Midbrain (tissue), 1 donor: ENCODE data around the gene DUOXA2.
"Not testable (repeated sequence)": the region's sequence is repeated elsewhere in the genome, so short reads cannot be mapped to it uniquely, and the experiment has no call there.

Experiments
- DNase-seq: peaks from one replicate; lab custom pipeline; 2025; lab: John Stamatoyannopoulos, UW

DUOXA2 gene

DNA sequence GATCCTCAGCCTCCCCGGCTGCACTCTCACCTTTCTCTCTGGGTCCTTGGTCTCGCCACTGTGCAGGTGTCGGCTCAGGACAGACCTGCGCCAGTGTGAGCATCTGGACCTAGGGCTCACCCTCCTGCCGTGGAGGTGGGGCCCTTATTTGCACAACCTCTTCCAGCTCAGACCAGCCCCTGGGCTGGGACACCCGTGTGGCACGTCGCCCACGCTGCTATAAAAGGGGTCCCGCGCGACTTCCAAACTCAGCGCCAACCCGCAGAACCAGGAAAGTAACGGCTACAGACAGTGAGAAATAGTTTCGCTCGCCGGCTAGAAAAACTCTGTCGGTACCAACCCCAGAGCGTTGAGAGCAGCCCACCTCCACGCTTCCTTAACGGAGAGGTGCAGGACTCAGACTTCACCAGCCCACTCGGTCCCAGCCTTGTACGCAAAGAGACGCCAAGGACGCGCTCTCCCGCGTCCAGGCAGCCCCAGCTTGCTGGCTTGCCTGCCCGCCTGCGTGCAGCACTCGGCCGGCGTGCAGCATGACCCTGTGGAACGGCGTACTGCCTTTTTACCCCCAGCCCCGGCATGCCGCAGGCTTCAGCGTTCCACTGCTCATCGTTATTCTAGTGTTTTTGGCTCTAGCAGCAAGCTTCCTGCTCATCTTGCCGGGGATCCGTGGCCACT, at the start of gene DUOXA2, which contains the start of gene DUOX2:
Gene DUOXA2 (plus strand): TSS at position 251 of the 675 bp plus-strand sequence. CDS start 280 bp downstream, at position 531.
Gene DUOX2 (minus strand): TSS at position 97 of the 675 bp plus-strand sequence. CDS start 761 bp downstream, outside the sequence.
- no peak for DNase-seq

DNA sequence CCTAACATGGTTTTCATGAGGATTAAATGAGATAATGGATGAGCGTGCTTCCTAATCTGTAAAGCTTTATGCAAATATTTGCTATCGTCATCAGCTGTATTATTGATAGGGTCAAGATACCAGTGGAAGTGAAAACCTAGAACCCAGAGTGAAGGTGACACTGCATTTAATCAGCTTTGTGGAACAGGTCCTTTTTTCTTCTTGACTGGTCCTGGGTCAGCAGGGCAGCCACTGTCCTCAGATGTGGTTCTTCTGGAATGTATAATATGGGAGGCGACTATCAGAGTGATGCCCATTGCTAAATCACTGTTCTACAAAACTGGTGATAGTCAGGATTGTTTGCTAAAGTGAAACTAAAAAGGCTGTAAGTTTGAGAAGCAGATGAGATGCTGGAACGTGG, 49.7 kb upstream of the DUOXA2 start:
- DNase-seq: no peak

DNA sequence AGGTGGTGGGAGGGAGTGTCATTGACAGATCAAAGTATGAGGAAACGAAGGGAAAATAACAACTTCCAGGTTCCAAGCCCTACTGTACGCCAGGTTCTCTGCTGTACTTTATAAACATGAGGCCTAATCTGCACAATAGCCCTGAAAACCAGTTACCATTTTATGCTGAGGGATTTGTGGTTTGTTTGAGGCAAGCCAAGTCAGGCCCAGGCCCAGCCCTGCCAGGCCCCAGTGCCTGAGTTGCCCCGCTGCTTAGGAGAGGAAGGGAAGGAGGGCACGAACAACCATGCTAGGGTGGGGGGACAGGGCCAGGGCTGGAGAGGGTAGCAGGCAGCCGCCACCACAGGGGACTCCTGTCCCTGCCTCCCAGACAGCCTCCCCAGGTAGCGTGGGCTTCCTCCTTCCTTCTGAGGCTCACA, 44.2 kb upstream of the DUOXA2 start:
- DNase-seq: not testable (repeated sequence)

DNA sequence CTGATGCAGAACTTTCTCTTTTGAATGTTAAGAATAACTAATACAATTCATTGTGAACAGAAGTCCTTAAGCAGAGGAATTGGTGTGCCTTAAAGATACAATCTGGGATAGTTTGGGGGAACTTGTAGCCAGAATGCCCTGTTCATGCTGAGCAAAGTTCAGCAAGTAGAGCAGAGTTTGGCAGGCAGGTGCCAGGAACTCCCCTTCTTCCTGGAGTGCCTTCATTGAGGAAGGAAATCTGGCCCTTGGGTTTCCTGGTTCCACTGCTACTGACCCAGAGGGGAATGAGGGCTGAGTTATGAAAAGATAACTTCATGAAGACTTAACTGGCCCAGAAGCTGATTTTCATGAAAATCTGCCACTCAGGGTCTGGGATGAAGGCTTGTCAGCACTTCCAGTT, 40.5 kb upstream of the DUOXA2 start:
- DNase-seq: not testable (repeated sequence)

DNA sequence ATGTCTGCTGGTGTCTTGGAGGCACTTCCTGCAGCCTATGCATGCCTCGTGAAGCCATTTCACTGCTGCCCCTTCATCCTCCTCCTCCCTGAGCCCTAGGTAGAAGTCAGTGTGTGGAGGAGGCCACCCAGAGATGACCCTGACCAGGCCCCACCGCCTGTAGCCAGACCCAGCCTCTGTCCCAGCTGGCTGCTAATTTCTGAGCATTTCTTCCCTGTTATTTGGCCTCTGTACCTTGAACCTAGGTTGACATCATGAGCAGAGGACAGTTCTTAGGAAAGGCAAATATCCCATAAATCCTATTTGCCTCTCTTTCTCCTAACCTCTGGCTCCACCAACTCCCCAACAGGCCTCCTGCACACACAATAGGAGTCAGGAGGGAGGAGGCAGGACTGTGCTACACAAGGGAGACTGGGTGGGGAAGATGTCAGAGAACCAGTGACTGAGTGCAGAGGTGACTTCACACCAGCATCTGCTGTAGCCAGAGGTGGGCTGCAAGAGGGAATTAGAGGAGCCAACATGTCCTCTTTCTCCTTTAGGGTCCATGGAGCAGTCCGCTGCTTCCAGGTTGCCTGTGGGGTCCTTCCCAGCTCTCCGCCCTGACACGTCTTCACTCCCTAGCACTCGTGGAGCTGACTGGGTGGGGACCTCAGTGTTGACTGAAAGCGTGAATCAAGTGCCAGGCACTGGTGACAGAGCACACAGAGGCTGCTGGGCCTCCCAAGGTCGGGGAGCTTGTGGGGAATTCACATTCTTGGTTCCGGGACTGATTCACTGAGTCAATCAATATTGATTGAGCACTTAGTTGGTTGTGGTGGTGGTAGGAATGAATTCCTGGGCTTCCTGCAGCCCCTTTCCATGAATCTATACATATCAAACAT, 38.4 kb upstream of the DUOXA2 start:
- DNase-seq: not testable (repeated sequence)

DNA sequence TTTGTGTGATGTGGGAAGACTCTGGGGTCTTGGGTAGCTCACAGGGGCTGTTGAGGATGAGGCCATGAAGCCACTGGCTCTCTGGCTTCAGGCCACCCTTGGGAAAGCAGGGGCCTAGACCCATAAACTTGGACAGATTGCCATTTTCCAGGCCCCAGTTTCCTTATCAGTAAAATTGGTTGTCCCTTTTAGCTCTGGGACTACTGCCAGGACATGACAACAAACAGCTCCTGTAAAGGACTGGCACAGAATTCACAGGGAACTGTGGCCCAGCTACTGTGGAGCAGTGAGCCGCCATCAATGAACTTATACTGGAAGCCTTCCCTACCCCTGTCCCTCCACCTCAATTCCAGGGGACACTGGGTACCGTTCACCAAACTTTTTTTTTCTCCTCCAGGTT, 36.7 kb upstream of the DUOXA2 start:
- not testable (repeated sequence) for DNase-seq

DNA sequence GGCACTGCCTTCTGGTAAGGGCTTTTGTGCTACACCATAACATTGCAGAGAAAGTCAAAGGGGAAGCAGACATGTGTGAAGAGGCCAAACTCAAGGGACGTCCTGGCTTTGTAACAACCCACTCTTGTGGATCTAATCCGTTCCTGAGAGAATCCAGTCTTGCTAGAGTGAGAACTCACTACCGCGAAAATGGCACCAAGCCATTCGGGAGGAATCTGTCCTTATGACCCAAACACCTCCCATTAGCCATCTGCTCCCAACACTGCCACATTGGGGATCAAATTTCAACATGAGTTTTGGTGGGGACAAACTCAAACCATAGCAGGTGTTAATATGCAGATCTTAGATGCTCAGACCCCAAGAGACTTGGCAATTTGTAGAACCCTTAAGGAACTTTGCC, 34.9 kb upstream of the DUOXA2 start:
- not testable (repeated sequence) for DNase-seq

DNA sequence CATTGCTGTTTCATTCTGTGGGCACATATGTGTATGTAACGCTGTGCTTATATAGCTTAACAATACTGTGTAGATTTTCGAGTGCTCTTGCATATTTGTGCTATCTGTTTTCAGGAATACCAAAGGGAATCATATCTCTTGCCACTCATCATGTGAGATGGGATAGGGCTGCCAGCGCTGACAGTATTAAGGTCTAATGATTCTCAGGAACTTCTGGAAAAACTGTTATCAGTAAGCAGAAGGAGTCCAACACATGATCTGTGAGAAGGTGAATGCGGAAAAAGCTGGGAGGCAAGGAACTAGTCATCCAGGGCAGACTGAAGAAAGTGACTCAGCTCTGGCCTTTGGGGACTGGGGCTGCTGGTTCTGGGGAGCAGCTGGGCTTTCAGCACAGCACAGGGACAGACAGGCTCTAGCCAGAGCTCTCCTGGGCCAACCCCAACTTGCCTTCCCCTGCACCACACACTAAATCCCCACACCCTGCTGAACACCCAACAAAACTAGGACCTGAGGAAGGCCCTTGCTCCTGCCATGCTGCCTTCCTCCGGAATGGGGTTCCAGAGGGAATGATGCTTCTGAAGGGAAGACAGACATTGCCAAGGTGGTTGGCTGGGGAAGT, 34.4 kb upstream of the DUOXA2 start:
- not testable (repeated sequence) for DNase-seq

DNA sequence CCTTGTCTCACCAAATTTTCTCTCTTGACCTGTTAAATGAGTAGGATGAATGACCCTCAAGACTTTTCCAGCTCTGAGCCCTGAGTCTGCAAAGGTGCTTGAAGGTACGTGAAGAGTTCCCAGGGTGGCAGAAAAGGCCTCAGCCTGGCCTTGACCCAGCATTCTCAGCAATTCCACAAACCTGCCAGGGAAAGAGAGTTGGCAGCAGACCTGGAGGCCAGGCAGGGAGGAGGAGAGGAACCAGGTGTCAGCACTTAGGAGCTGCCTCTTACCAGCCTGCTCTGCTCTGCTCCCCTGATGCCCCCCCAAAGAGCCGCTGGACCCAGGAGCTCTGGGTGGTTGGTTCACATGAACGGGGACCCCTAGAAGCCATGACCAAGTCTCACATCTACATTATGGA, 33.5 kb upstream of the DUOXA2 start:
- not testable (repeated sequence) for DNase-seq

DNA sequence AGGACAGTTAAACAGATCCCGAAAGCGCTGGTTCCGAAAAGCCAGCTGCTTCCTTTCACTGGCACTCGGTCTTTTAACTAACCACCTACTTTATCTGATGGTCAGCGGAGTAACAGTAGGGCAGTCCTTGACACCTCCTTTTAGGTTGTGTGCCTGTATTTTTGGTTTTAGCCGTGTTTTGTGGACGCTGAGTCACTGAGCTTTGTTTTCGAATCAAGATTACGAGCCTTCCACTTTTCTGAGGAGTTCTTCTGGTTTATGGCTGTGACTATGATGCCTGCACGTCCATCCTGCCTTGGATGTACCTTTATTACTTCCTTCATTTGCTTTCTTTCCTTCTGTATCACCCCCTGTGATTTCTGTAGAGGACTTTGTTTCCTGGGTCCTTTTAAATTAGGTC, 31.7 kb upstream of the DUOXA2 start:
- not testable (repeated sequence) for DNase-seq

DNA sequence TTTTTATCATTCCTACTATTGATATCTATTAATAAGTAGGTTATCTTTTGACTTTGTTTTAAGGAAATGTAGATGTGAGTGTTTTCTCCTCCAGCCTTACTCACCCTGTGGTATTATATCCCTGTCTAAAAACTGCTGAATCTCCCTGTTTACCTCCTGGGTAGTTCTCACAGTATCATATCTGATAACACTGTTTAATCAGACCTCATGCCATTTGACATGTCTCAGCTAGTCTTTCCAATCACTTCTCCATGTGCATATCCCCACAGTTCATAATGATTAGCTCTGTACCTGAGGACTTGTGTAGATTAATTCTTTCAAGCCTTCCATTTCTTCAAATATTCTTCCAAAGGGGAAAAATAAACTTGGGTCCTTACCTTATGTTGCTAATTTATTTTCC, 30.9 kb upstream of the DUOXA2 start:
- DNase-seq: no peak

DNA sequence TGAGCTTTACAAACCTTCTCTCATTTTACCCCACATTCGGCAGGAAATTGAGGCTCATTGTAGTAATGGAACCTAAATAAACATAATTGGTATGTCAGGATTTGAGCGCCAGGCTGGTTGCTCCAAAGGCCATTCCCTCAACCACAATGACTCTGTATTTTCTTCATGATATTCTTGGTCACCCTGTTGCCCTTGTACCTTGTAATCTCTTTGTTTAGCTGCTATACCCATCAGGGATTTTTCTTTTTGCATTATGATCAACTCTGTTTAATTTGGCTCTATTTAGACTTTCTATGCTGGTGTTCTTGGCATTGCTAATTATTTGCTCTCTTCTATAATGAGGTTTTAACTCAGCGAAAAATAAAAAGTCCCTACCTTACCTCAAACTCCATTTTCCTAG, 30.0 kb upstream of the DUOXA2 start:
- no peak for DNase-seq

DNA sequence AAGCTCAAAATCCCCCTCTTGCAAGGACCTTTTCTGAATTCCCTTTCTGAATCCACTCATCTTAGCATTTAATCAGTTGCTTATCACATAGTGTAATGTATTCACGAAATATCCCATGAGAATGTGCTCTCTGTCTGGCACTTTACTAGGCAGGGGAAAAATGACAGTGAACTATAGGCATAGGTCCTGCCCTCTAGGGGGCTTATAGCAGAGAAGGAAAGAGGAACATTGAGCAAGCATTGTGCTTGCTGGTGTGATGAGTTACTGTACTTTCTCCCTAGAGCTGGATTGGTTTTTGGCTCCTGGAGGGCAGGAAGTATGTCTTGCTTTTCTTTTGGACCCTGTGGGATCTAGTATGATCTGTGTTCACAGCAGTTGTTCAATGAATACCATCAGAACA, 26.6 kb upstream of the DUOXA2 start:
- DNase-seq: no peak

DNA sequence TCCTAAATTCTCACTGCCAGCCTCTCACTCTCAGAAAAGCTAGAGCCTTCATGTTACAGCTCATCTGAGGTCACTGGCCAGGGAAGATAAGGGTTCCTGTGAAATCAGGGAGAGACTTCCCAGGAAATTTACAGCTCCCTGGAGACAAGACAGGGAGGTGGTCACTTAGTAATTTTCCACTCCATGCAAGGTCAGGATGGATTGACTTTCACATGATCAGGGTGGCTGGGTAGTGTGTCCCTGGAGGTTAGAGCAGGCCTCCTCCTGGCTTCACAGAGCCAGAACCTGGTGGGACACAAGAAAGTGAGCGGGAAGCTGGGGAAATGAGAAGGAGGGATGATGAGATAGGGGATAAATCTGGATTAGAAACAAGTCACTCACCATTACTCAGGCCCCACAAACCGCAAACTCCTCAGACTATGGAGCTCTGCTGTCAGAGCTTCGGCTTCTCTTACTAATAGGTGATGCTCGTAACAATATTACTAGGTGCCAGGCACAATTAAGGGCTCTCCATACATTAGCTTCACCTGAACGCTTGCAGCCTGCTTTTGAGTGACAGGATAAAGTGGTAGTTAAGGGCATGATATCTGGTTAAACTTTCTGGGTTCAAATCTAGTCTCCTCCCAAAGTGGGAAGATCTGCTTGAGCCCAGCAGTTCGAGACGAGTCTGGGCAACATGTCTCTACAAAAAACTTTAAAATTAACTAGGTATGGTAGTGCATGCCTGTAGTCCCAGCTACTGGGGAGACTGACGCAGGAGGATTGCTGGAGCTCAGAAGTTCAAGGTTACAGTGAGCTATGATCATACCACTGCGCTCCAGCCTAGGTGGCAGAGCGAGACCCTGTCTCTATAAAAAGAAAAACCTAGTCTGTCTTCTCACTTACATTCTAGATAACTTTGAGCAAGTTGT, 25.1 kb upstream of the DUOXA2 start:
- no peak for DNase-seq

DNA sequence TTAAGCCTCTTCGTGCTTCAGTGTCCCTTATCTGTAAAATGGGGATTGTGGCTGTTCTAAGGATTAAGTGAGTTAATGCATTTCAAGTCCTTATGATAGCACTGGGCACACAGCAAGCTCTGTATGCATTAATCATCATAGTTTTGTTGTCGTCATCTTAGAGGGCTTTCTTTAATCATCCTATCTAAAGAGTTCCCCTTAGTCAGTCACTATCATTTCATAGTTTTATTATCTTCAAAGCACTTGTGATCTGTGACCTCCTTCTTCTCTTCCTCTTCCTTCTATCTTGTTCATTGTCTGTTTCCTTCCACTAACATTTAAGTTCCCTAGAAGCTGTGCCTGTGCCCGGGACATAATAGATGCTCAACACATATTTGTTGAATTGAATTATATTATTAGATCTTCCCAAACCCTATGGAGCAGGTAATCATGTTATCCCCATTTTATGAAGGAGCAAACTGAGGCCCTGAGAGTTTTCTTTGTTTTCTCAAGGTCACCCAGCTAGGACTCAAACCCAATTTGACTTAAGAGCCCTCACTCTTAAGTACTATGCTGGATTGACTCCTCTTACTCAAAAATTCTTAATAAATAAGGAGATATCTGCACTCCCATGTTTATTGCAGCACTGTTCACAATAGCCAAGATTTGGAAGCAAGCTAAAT, 24.3 kb upstream of the DUOXA2 start:
- no peak for DNase-seq

DNA sequence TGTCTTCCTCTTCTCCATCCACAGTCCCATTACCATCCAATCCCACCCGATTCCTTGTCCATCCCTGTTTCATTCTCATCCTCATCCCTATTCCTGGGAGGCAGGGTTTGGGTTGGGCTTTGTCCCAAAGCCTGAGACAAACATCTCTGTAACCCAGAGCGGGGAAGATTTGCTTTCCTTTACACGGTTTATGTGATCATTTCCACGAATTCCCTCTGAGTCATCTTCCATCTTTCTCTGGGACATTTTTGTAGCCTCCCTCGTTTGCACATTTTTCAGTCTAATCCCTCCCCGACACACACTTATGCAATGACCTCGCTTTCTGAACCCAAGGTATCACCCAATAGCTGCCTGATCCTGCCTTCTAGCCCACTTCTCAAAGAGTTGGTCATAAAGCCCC, 23.0 kb upstream of the DUOXA2 start:
- no peak for DNase-seq

DNA sequence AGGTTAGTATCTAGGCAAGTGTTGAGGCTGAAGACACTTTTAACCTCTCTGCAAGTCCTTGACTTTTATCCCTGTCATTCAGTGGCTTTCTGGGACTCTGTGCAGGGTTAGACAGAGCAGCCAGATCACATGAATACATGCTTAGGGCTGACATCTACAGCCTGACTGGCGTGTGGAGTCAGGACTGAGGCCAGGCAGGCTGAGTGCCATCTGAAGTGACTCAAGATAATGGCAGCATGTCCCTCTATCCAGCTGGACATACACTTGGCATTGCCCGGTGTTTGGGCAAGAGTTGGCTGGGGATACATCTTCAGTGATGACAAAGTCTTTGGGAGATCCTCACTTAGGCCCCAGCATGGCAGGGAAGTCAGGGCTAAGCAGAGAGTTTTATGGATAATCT, 22.6 kb upstream of the DUOXA2 start:
- DNase-seq: no peak

DNA sequence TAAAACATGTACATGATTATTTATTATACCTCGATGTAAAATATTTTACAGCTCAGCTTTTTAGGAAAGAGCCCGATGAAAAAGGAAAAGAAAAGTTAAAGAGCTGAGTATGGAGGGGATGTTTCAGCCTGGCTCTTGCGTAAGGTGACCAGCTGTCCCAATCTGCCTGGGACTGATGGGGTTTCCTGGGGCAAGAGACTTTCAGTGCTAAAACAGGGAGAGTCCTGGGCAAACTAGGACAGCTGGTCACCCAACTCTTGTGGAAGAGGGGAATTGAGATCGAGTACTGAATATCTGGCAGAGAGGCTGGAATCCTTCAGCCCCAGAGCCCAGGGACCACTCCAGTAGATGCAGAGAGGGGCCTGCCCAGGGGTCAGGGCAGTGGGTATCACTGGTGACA, 21.1 kb upstream of the DUOXA2 start:
- no peak for DNase-seq

DNA sequence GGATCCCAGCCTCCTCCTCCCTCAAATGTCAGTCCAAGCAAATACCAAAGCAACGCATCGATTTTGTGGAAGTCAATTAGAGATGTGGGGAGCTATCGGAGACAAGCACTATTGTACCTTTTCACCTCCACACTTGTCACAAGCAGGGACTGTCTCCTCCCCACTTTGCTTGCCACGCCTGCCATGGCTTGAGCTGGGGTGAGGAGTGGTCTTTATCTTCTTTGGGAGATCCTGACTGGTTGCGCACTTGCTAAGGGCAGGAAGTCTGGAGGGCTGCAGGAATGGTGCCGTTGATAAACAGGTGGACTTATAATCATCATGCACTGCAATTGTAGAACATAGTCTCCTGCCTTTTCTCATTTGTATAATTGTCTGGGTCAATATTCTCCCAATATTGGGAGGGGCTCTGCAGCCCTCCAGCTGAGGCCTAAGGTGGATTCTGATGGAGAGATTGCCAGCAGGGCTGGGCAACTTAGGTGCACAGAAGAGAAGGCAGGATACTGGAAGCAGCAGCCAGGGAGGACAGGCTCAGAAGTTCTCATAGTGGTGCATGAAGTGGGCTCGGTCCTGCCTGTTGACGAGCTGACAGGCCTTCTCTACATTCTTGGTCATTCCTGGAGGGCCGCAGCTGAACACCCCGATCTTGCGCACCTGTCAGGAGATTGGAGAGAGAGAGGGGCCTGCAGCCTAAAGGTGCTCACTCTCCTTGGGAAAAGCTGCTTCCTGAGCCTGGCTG, 20.3 kb upstream of the DUOXA2 start:
- no peak for DNase-seq

DNA sequence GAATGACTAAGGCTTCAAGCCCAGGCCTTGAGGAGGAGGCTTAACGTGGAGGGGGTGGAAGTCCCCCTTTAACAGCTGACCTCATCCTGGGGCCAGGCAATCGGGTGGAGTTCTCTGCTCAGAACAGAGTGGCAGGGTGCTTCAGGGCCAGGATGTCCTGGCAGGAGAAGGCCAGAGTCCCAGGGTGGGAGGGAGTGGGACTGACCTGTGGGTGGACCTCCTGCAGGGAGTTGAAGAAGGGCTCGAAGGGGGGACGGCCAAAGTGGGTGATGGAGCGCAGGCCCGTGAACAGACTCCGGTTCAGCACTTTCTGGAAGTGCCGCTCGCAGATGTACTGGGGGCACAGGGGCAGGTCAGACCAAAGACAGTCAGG, 19.8 kb upstream of the DUOXA2 start:
- no peak for DNase-seq
